GM23338 (cell line): ENCODE results near the gene CCDC63. TPM values are rescaled to one million over a fixed set of nuclear protein-coding genes. Genes with fewer than 3 reads are reported as not detected.

ENCODE experiments used
- ATAC-seq: fragments of 200-7000 bp; cut with Tn5 transposase; 3 replicates; pipeline ENCODE4 v1.9.1; 2020
- DNase-seq: peaks from one replicate; pipeline ENCODE4 v3.0.0-alpha.2; 2015; ENCODE audit warnings: low spot score
- H2AFZ ChIP-seq: fragments of 200-600 bp; sonication (generic); 2 replicates; pipeline ENCODE4 v1.8.0; 2016; ENCODE audit warnings: antibody characterized with exemption, mild to moderate bottlenecking, moderate library complexity
- H3F3A ChIP-seq: fragments of 200-600 bp; sonication (generic); replicated peaks from 2 replicates; pipeline ENCODE4 v1.8.0; 2017; ENCODE audit warnings: antibody characterized with exemption, mixed run types, low read depth
- H3K27ac ChIP-seq: fragments of 200-600 bp; sonication (generic); 2 replicates; pipeline ENCODE4 v1.6.1; 2016; ENCODE audit warnings: low read depth
- H3K27me3 ChIP-seq: fragments of 200-600 bp; sonication (generic); 2 replicates; pipeline ENCODE4 v1.8.0; 2016; ENCODE audit warnings: mild to moderate bottlenecking, mixed run types, moderate library complexity; ENCODE audit not compliant: insufficient read depth
- H3K36me3 ChIP-seq: fragments of 200-600 bp; sonication (generic); 2 replicates; pipeline ENCODE4 v1.8.0; 2016; ENCODE audit warnings: mild to moderate bottlenecking; ENCODE audit not compliant: insufficient read depth
- H3K4me1 ChIP-seq: fragments of 200-600 bp; sonication (generic); 2 replicates; pipeline ENCODE4 v1.8.0; 2016; ENCODE audit warnings: mild to moderate bottlenecking, moderate library complexity; ENCODE audit not compliant: insufficient read depth
- H3K4me2 ChIP-seq: fragments of 200-600 bp; sonication (generic); 2 replicates; pipeline ENCODE4 v1.7.1; 2017; ENCODE audit warnings: mixed run types
- H3K4me3 ChIP-seq: fragments of 200-600 bp; sonication (generic); 2 replicates; pipeline ENCODE4 v1.6.1; 2016; ENCODE audit warnings: mixed run types
- H3K79me2 ChIP-seq: fragments of 200-600 bp; sonication (generic); replicated peaks from 2 replicates; pipeline ENCODE4 v1.8.0; 2017; ENCODE audit warnings: mild to moderate bottlenecking; ENCODE audit not compliant: insufficient read depth
- H3K9me2 ChIP-seq: fragments of 200-600 bp; sonication (generic); 2 replicates; pipeline ENCODE4 v1.8.0; 2017; ENCODE audit not compliant: insufficient read depth
- H4K20me1 ChIP-seq: fragments of 200-600 bp; sonication (generic); replicated peaks from 2 replicates; pipeline ENCODE4 v1.8.0; 2017; ENCODE audit warnings: mild to moderate bottlenecking; ENCODE audit not compliant: insufficient read depth
- H3K27ac Mint-ChIP-seq: 2 replicates; pipeline ENCODE4 v1.8.0; 2020; ENCODE audit warnings: inconsistent platforms, mild to moderate bottlenecking, moderate library complexity, mixed read lengths
- H3K27me3 Mint-ChIP-seq: 3 replicates; pipeline ENCODE4 v1.8.0; 2022; ENCODE audit warnings: low read depth, mild to moderate bottlenecking, moderate library complexity, mixed read lengths, inconsistent platforms; ENCODE audit not compliant: insufficient read depth, poor library complexity
- H3K36me3 Mint-ChIP-seq: 3 replicates; pipeline ENCODE4 v1.8.0; 2021; ENCODE audit warnings: low read depth, mild to moderate bottlenecking, inconsistent platforms, moderate library complexity, mixed read lengths
- H3K4me1 Mint-ChIP-seq: 3 replicates; pipeline ENCODE4 v1.8.0; 2020; ENCODE audit warnings: mild to moderate bottlenecking, inconsistent platforms, mixed read lengths
- H3K4me3 Mint-ChIP-seq: 3 replicates; pipeline ENCODE4 v1.8.0; 2021; ENCODE audit warnings: moderate library complexity, mild to moderate bottlenecking, inconsistent platforms, mixed read lengths
- H3K9me3 Mint-ChIP-seq: 3 replicates; pipeline ENCODE4 v1.8.0; 2020; ENCODE audit warnings: moderate library complexity, mild to moderate bottlenecking, inconsistent platforms, mixed read lengths
- CREB1 ChIP-seq: fragments of 250-450 bp; sonication (Bioruptor Pico); IDR thresholded peaks from 2 replicates; pipeline ENCODE4 v1.5.0; 2020; ENCODE audit warnings: low read depth, mild to moderate bottlenecking, moderate library complexity
- CTCF ChIP-seq, 2 experiments: fragments of 200-600 bp in 1 of 2; sonication (generic) in 1 of 2; conservative IDR thresholded peaks; 2 replicates each; pipeline versions ENCODE4 v1.5.1 to v1.6.1; 2016 to 2017; ENCODE audit warnings: antibody characterized with exemption in 2 of 2, low read depth in 2 of 2, mild to moderate bottlenecking in 2 of 2, moderate library complexity in 1 of 2
- ETS1 ChIP-seq: IDR thresholded peaks from 2 replicates; pipeline ENCODE4 v1.6.1; 2016; ENCODE audit warnings: antibody characterized with exemption
- EZH2phosphoT487 ChIP-seq: fragments of 200-600 bp; sonication (generic); IDR thresholded peaks from one replicate; pipeline ENCODE4 v1.8.1; 2018; ENCODE audit warnings: antibody characterized with exemption; ENCODE audit not compliant: unreplicated experiment
- JUNB ChIP-seq: IDR thresholded peaks from one replicate; pipeline ENCODE4 v1.6.1; 2016; ENCODE audit warnings: antibody characterized with exemption; ENCODE audit not compliant: unreplicated experiment
- NANOG ChIP-seq: IDR thresholded peaks from 2 replicates; pipeline ENCODE4 v1.6.1; 2016; ENCODE audit warnings: antibody characterized with exemption, borderline replicate concordance
- POLR2AphosphoS5 ChIP-seq: IDR thresholded peaks from 2 replicates; pipeline ENCODE4 v1.6.1; 2016; ENCODE audit warnings: antibody characterized with exemption, low read depth
- STAT1 ChIP-seq: IDR thresholded peaks from one replicate; pipeline ENCODE4 v1.6.1; 2016; ENCODE audit warnings: antibody characterized with exemption; ENCODE audit not compliant: unreplicated experiment
- ZNF114 ChIP-seq: fragments of 250-450 bp; sonication (Bioruptor Pico); IDR thresholded peaks from 2 replicates; pipeline ENCODE4 v1.5.0; 2020; ENCODE audit warnings: mild to moderate bottlenecking, moderate library complexity
- ZNF331 ChIP-seq: fragments of 250-450 bp; sonication (Bioruptor Pico); IDR thresholded peaks from 2 replicates; pipeline ENCODE4 v1.5.0; 2020; ENCODE audit warnings: low read depth, mild to moderate bottlenecking, moderate library complexity
- ZNF462 ChIP-seq: fragments of 250-450 bp; sonication (Bioruptor Pico); IDR thresholded peaks from 2 replicates; pipeline ENCODE4 v1.5.0; 2020; ENCODE audit warnings: mild to moderate bottlenecking, moderate library complexity
- polyA plus RNA-seq: library from polyadenylated mRNA; unstranded; fragments of >200 nt; fragmentation: Nextera tagmentation; extraction: Ambion mirVana; gene quantifications from 2 replicates; pipeline ENCODE4 v1.2.1, GENCODE V29; 2016
- total RNA-seq: library from RNA; depleted of rRNA; stranded (reverse); fragments of >200 nt; shearing (Covaris generic); gene quantifications from 2 replicates; pipeline ENCODE4 v1.2.3, GENCODE V29; 2014

The CCDC63 gene
- total and polyA plus RNA-seq, 2 experiments from 2014 or later: 1.8 TPM; not detected in 1

GRCh38 chr12:110841007-110841406, 5.8 kb upstream of the CCDC63 start:
- Histone ChIP-seq H3K4me2 (no peak overlapping the region), H3K9me2 (no peaks in the 10 kb centered on the region), H3K79me2 (no peaks in the 10 kb centered on the region), H3K36me3 (no peaks in the 10 kb centered on the region), H3F3A (no peaks in the 10 kb centered on the region), H2AFZ (no peak overlapping the region), H3K4me3 (no peak overlapping the region), H3K4me1 (no peaks in the 10 kb centered on the region), H4K20me1 (no peaks in the 10 kb centered on the region), H3K27me3 (no peaks in the 10 kb centered on the region), H3K27ac (no peak overlapping the region)
- Mint-ChIP-seq H3K27me3 (peaks cover 2% of the 10 kb centered on the region), H3K9me3 (no peaks in the 10 kb centered on the region), H3K4me1 (no peaks in the 10 kb centered on the region; the same call in 2 of the 3 replicates), H3K27ac (no peak overlapping the region), H3K4me3 (no peak overlapping the region), H3K36me3 (no peaks in the 10 kb centered on the region)
- DNase-seq: no peak
- no peak for TF ChIP-seq STAT1
- no peak for TF ChIP-seq CTCF (conservative IDR thresholded peaks at IDR 0.05; ENCODE audit: low read depth in 2 of 2)
- no peak for TF ChIP-seq EZH2phosphoT487
- TF ChIP-seq JUNB: no peak
- no peak for TF ChIP-seq POLR2AphosphoS5
- no peak for TF ChIP-seq ZNF331 (CRISPR knock-in tag)
- ATAC-seq: no peak

- peaks cover 6% of the 10 kb centered on the region; the same call in 1 of the 2 replicates for H3K4me1 ChIP-seq
- no peak overlapping the region for H3K4me2 ChIP-seq
- H3K27ac ChIP-seq: no peak overlapping the region
- H3K9me3 Mint-ChIP-seq: no peaks in the 10 kb centered on the region
- H4K20me1 ChIP-seq: no peaks in the 10 kb centered on the region
- H3K4me1 Mint-ChIP-seq: peaks cover 16% of the 10 kb centered on the region
- H3K36me3 ChIP-seq: no peaks in the 10 kb centered on the region
- no peak overlapping the region for H3K4me3 Mint-ChIP-seq
- no peak for ATAC-seq
- no peaks in the 10 kb centered on the region for H3K36me3 Mint-ChIP-seq
- H3K27ac Mint-ChIP-seq: no peak overlapping the region
- peaks cover 13% of the 10 kb centered on the region for H3K27me3 Mint-ChIP-seq
- H2AFZ ChIP-seq: no peak overlapping the region
- no peak for DNase-seq
- no peaks in the 10 kb centered on the region for H3K79me2 ChIP-seq
- H3K27me3 ChIP-seq: no peaks in the 10 kb centered on the region
- H3K4me3 ChIP-seq: no peak overlapping the region
- TF ChIP-seq CREB1 (CRISPR knock-in tag): no peak
- TF ChIP-seq ETS1: no peak
- no peak for TF ChIP-seq JUNB
- no peak for TF ChIP-seq EZH2phosphoT487
- TF ChIP-seq POLR2AphosphoS5: no peak
- no peak for TF ChIP-seq ZNF462 (CRISPR knock-in tag)
- TF ChIP-seq CTCF (conservative IDR thresholded peaks at IDR 0.05; ENCODE audit: low read depth in 2 of 2): no peak
- TF ChIP-seq NANOG: no peak
- no peak for TF ChIP-seq ZNF331 (CRISPR knock-in tag)
- no peak for TF ChIP-seq ZNF114
- no peaks in the 10 kb centered on the region for H3F3A ChIP-seq
- no peaks in the 10 kb centered on the region for H3K9me2 ChIP-seq
Measured at GRCh38 chr12:110844131-110844530, 2.7 kb upstream of the CCDC63 start.
